ENCODE results near the gene TMPRSS3.
"Not testable (repeated sequence)": the region's sequence is repeated elsewhere in the genome, so short reads cannot be mapped to it uniquely, and the experiment has no call there.

The TMPRSS3 gene

GRCh38 chr21:42411891-42412635 is 16.2 kb upstream of the TMPRSS3 start:
- Histone ChIP-seq H4K20me1 (ENCODE audit: control insufficient read depth, insufficient read depth, low read depth, low read length) (no peaks in the 10 kb centered on the region), H3K9me3 (ENCODE audit: control insufficient read depth, insufficient read depth, low read length) (no peaks in the 10 kb centered on the region), H3K79me2 (ENCODE audit: control insufficient read depth, low read length) (no peaks in the 10 kb centered on the region), H3K4me1 (ENCODE audit: control insufficient read depth, low read length) (no peaks in the 10 kb centered on the region), H3F3A (ENCODE audit: control insufficient read depth, insufficient read depth) (no peaks in the 10 kb centered on the region), H3K27me3 (ENCODE audit: control insufficient read depth, low read length) (peaks cover 49% of the 10 kb centered on the region), H3K36me3 (ENCODE audit: control insufficient read depth, low read length) (no peaks in the 10 kb centered on the region), H3K4me3 (ENCODE audit: low read length) (no peak overlapping the region), H3K9me2 (replicated peaks; ENCODE audit: control insufficient read depth, low read length) (no peaks in the 10 kb centered on the region), H3K4me2 (ENCODE audit: low read length) (no peak overlapping the region), H3K27ac (ENCODE audit: low read depth, low read length) (no peak overlapping the region)
- no peak for TF ChIP-seq EZH2phosphoT487 (IDR thresholded peaks at IDR 0.05; ENCODE audit: borderline replicate concordance, low read length)
- no peak for TF ChIP-seq CTCF (IDR thresholded peaks at IDR 0.05; ENCODE audit: low read depth, low read length, poor library complexity, severe bottlenecking)

GRCh38 chr21:42411197-42411869 is 15.5 kb upstream of the TMPRSS3 start:
- TF ChIP-seq EZH2phosphoT487 (IDR thresholded peaks at IDR 0.05; ENCODE audit: borderline replicate concordance, low read length) (no peak), CTCF (IDR thresholded peaks at IDR 0.05; ENCODE audit: low read depth, low read length, poor library complexity, severe bottlenecking) (peak; percentile 52)
- Histone ChIP-seq H3K9me2 (replicated peaks; ENCODE audit: control insufficient read depth, low read length) (no peaks in the 10 kb centered on the region), H3K27ac (ENCODE audit: low read depth, low read length) (no peak overlapping the region), H3K27me3 (ENCODE audit: control insufficient read depth, low read length) (peaks cover 49% of the 10 kb centered on the region), H3F3A (ENCODE audit: control insufficient read depth, insufficient read depth) (no peaks in the 10 kb centered on the region), H3K4me1 (ENCODE audit: control insufficient read depth, low read length) (no peaks in the 10 kb centered on the region), H3K4me3 (ENCODE audit: low read length) (no peak overlapping the region), H4K20me1 (ENCODE audit: control insufficient read depth, insufficient read depth, low read depth, low read length) (no peaks in the 10 kb centered on the region), H3K36me3 (ENCODE audit: control insufficient read depth, low read length) (no peaks in the 10 kb centered on the region), H3K9me3 (ENCODE audit: control insufficient read depth, insufficient read depth, low read length) (no peaks in the 10 kb centered on the region), H3K4me2 (ENCODE audit: low read length) (no peak overlapping the region), H3K79me2 (ENCODE audit: control insufficient read depth, low read length) (no peaks in the 10 kb centered on the region)

- H3K4me2 ChIP-seq (ENCODE audit: low read length) = no peak overlapping the region
- no peak overlapping the region for H3K4me3 ChIP-seq (ENCODE audit: low read length)
- H3K27ac ChIP-seq (ENCODE audit: low read depth, low read length) = no peak overlapping the region
- H3F3A ChIP-seq (ENCODE audit: control insufficient read depth, insufficient read depth) = no peaks in the 10 kb centered on the region
- H3K9me3 ChIP-seq (ENCODE audit: control insufficient read depth, insufficient read depth, low read length) = no peaks in the 10 kb centered on the region
- H3K79me2 ChIP-seq (ENCODE audit: control insufficient read depth, low read length) = no peaks in the 10 kb centered on the region
- TF ChIP-seq CTCF (IDR thresholded peaks at IDR 0.05; ENCODE audit: low read depth, low read length, poor library complexity, severe bottlenecking) (no peak), EZH2phosphoT487 (IDR thresholded peaks at IDR 0.05; ENCODE audit: borderline replicate concordance, low read length) (no peak)
- H3K27me3 ChIP-seq (ENCODE audit: control insufficient read depth, low read length) = peaks cover 31% of the 10 kb centered on the region
- no peaks in the 10 kb centered on the region for H3K4me1 ChIP-seq (ENCODE audit: control insufficient read depth, low read length)
- no peaks in the 10 kb centered on the region for H3K9me2 ChIP-seq (replicated peaks; ENCODE audit: control insufficient read depth, low read length)
- H3K36me3 ChIP-seq (ENCODE audit: control insufficient read depth, low read length) = no peaks in the 10 kb centered on the region
- H4K20me1 ChIP-seq (ENCODE audit: control insufficient read depth, insufficient read depth, low read depth, low read length) = no peaks in the 10 kb centered on the region
Observed at GRCh38 chr21:42409366-42409765, 13.5 kb upstream of the TMPRSS3 start.

GRCh38 chr21:42408718-42409117 is 12.9 kb upstream of the TMPRSS3 start:
- H3K79me2 ChIP-seq (ENCODE audit: control insufficient read depth, low read length); H3K4me3 ChIP-seq (ENCODE audit: low read length); H3K4me1 ChIP-seq (ENCODE audit: control insufficient read depth, low read length); H4K20me1 ChIP-seq (ENCODE audit: control insufficient read depth, insufficient read depth, low read depth, low read length); H3K36me3 ChIP-seq (ENCODE audit: control insufficient read depth, low read length); H3K9me2 ChIP-seq (replicated peaks; ENCODE audit: control insufficient read depth, low read length); H3K9me3 ChIP-seq (ENCODE audit: control insufficient read depth, insufficient read depth, low read length); H3K27ac ChIP-seq (ENCODE audit: low read depth, low read length); H3K4me2 ChIP-seq (ENCODE audit: low read length); H3F3A ChIP-seq (ENCODE audit: control insufficient read depth, insufficient read depth): not testable (repeated sequence)
- peaks cover 27% of the 10 kb centered on the region for H3K27me3 ChIP-seq (ENCODE audit: control insufficient read depth, low read length)
